ENCODE results near the gene IQSEC1.
"Not testable (repeated sequence)": the region's sequence is repeated elsewhere in the genome, so short reads cannot be mapped to it uniquely, and the experiment has no call there.

Gene IQSEC1

DNA sequence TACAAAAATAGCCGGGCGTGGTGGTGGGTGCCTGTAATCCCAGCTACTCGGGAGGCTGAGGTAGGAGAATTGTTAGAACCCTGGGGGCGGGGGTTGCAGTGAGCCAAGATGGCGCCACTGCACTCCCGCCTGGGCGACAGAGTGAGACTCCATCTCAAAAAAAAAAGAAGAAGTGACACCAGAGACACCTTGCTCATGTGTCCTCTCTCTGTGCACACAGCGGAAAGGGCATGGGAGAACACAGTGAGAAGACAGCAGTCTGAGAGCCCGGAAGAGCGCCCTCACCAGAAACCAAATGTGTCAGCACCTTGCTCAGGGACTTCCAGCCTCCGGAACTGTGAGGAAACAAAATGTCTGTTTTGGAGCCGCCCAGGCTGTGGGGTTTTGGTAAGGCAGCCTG is 191.4 kb downstream of the IQSEC1 start:
- not testable (repeated sequence) for H3K9me3 ChIP-seq (ENCODE audit: control insufficient read depth in 2 of 2, low read length in 2 of 2); H3K4me3 ChIP-seq (ENCODE audit: low read length in 2 of 2); H3K27me3 ChIP-seq (ENCODE audit: control insufficient read depth in 1 of 2, insufficient read depth in 2 of 2, low read length in 2 of 2); H3K36me3 ChIP-seq (ENCODE audit: control insufficient read depth in 2 of 2, insufficient read depth in 2 of 2, low read length in 2 of 2); H3K9ac ChIP-seq (ENCODE audit: low read length in 2 of 2); H3K27ac ChIP-seq (ENCODE audit: low read length)
- peaks cover 19% of the 10 kb centered on the region for H3K4me1 ChIP-seq (ENCODE audit: control insufficient read depth, insufficient read depth, low read length)

DNA sequence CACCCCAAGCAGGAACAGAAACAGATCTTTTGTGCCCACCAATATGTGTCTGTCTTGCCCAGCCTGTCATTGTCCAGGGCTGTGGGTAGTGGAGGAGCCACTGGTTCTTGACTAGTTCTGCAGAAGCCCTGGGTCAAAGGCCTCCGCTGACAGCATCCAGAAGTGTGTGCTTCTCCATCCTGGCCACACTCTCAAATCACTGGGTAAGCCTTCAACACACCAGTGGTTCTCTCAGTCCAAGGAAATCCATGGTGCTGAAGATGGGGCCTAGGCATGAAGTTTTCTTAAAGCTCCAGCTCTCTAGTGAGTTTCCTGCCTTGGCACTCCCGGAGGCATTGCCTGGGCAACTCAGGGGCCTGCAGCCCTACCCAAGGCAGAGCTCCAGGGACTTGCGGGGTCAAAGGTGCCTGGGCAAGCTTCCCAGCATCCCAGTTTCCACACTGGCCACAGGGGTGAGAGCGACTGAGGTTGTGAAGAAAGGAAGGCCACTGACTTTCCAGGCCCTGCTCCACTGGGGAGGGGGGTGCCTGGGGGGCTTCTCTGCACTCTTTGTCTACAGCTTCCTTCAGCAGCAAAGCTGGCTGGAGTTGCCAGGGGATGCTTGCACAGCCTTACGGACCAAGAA is 193.9 kb downstream of the IQSEC1 start:
- H3K9me3 ChIP-seq (ENCODE audit: control insufficient read depth in 2 of 2, low read length in 2 of 2), result no peaks in the 10 kb centered on the region
- no peaks in the 10 kb centered on the region for H3K36me3 ChIP-seq (ENCODE audit: control insufficient read depth in 2 of 2, insufficient read depth in 2 of 2, low read length in 2 of 2)
- no peak overlapping the region for H3K9ac ChIP-seq (ENCODE audit: low read length in 2 of 2)
- no peaks in the 10 kb centered on the region for H3K27me3 ChIP-seq (ENCODE audit: control insufficient read depth in 1 of 2, insufficient read depth in 2 of 2, low read length in 2 of 2)
- no peak overlapping the region for H3K4me3 ChIP-seq (ENCODE audit: low read length in 2 of 2)
- no peak overlapping the region for H3K27ac ChIP-seq (ENCODE audit: low read length)
- H3K4me1 ChIP-seq (ENCODE audit: control insufficient read depth, insufficient read depth, low read length), result peaks cover 20% of the 10 kb centered on the region

DNA sequence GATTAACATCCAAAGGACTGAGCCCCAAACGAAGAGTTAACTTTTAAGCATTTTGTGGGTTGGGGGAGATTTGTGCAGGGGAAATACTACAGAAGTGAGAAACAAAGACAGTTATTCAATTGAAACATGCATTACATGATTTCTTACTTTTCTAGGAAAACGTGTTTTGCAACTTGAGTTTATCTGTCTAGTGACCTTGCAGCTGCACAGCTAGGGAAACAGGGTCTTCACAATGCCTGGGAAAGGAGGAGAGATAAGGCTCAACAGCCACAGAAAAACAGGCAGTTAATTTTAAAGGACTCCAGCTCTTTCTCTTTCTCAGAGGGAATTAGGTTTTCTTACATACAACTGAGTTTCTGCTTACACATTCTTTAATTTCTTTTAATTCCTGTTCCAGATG is 194.5 kb downstream of the IQSEC1 start:
- H3K9me3 ChIP-seq (ENCODE audit: control insufficient read depth in 2 of 2, low read length in 2 of 2); H3K4me3 ChIP-seq (ENCODE audit: low read length in 2 of 2); H3K27me3 ChIP-seq (ENCODE audit: control insufficient read depth in 1 of 2, insufficient read depth in 2 of 2, low read length in 2 of 2); H3K27ac ChIP-seq (ENCODE audit: low read length); H3K9ac ChIP-seq (ENCODE audit: low read length in 2 of 2); H3K36me3 ChIP-seq (ENCODE audit: control insufficient read depth in 2 of 2, insufficient read depth in 2 of 2, low read length in 2 of 2): not testable (repeated sequence)
- peaks cover 14% of the 10 kb centered on the region for H3K4me1 ChIP-seq (ENCODE audit: control insufficient read depth, insufficient read depth, low read length)

DNA sequence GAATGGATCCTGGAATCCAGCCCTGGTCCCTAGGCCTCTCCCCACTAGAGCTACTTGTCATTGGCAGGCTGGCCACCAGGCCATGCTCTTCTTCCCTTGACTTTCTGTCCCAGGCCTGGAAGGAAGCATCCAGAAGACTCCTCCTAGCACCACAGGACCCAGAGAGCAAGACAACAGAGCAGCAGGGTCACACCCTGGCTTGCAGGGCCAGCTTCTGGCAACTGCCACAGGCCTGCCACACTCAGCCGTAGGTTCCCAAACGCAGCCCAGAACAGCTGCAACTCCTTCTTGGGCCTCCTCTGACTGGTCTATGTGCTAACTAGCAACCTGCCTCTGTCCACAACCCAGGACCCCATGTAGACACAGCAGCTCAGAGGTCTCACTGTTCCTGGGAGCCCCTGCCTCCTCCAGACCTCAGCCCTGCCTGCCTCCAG is 195.1 kb downstream of the IQSEC1 start:
- Histone ChIP-seq H3K27ac (ENCODE audit: low read length) (no peak overlapping the region), H3K27me3 (ENCODE audit: control insufficient read depth in 1 of 2, insufficient read depth in 2 of 2, low read length in 2 of 2) (no peaks in the 10 kb centered on the region), H3K36me3 (ENCODE audit: control insufficient read depth in 2 of 2, insufficient read depth in 2 of 2, low read length in 2 of 2) (no peaks in the 10 kb centered on the region), H3K9ac (ENCODE audit: low read length in 2 of 2) (no peak overlapping the region), H3K4me3 (ENCODE audit: low read length in 2 of 2) (no peak overlapping the region), H3K9me3 (ENCODE audit: control insufficient read depth in 2 of 2, low read length in 2 of 2) (no peaks in the 10 kb centered on the region), H3K4me1 (ENCODE audit: control insufficient read depth, insufficient read depth, low read length) (peaks cover 12% of the 10 kb centered on the region)

DNA sequence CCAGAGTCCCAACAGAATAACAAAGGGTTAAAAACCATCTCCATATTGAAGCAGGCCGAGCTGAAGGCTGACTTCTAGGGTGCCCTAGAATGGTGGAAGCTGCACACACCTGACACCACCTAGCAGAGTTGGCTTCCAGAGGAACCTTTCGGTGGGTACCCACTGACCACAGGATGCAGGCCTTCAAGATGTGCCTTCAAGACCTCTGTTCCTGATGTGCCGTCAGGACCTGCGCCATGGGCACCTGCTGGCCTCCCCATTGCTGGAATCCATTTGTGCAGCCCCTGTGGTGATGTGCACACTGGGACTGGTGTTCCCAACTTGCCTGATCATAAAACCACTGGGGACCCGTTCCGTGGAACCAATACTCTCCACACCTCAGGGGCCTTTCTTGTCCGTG is 196.2 kb downstream of the IQSEC1 start:
- Histone ChIP-seq H3K27ac (ENCODE audit: low read length) (no peak overlapping the region), H3K9me3 (ENCODE audit: control insufficient read depth in 2 of 2, low read length in 2 of 2) (no peaks in the 10 kb centered on the region), H3K36me3 (ENCODE audit: control insufficient read depth in 2 of 2, insufficient read depth in 2 of 2, low read length in 2 of 2) (no peaks in the 10 kb centered on the region), H3K27me3 (ENCODE audit: control insufficient read depth in 1 of 2, insufficient read depth in 2 of 2, low read length in 2 of 2) (no peaks in the 10 kb centered on the region), H3K4me3 (ENCODE audit: low read length in 2 of 2) (no peak overlapping the region), H3K9ac (ENCODE audit: low read length in 2 of 2) (no peak overlapping the region), H3K4me1 (ENCODE audit: control insufficient read depth, insufficient read depth, low read length) (peaks cover 12% of the 10 kb centered on the region)

DNA sequence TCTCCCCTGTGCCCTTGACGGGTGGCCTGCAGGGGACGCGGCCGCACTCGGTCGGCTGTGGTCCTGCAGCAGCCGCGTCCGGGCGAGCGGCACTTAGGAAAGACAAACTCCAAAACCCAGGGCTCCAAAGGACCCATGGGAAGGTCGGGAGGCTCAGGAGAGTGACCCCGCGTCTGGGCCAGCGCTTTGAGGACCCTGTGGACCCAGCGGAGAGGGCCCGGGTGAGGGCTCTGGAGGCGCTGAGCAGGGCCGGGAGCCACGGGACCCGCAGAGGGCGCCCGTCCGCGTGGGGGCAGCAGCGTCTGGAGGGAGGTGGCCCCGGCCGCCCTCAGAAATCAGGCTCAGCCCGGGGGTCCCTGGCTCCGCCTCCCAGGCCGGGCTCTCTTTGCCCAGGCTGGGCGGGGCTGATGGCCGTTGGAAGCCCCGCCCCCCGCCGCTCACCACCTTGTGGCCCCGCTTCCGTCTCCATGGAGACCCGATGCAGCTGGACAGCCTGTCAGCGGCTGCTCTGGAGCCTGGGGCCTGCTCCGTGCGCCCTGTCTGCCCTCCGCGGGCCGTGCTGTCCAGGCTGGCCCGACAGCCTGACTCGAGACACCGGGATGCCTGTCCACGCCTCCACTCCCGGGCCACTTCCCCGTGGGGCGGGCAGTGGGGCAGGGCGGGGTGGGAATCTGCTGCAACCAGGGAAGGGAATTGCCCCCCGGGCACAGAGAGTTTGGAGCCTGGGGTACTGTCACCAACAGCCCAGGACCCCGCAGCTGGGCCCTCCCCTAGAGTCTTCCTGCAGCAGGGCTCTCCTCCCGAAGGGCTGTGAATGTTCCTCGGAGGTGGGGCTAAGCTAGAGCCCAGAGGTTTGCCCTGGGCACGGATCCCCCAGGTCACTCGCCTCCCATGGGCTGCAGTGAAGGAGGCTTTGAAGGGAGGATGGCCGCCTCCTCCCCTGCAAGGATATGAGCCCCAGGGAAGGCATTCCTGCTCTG is 197.1 kb downstream of the IQSEC1 start:
- Histone ChIP-seq H3K36me3 (ENCODE audit: control insufficient read depth in 2 of 2, insufficient read depth in 2 of 2, low read length in 2 of 2) (no peaks in the 10 kb centered on the region), H3K9me3 (ENCODE audit: control insufficient read depth in 2 of 2, low read length in 2 of 2) (no peaks in the 10 kb centered on the region), H3K4me1 (ENCODE audit: control insufficient read depth, insufficient read depth, low read length) (peaks cover 9% of the 10 kb centered on the region), H3K27ac (ENCODE audit: low read length) (no peak overlapping the region), H3K4me3 (ENCODE audit: low read length in 2 of 2) (peak overlapping the region in 1 of 2 donors; percentile 64), H3K27me3 (ENCODE audit: control insufficient read depth in 1 of 2, insufficient read depth in 2 of 2, low read length in 2 of 2) (no peaks in the 10 kb centered on the region), H3K9ac (ENCODE audit: low read length in 2 of 2) (no peak overlapping the region)

DNA sequence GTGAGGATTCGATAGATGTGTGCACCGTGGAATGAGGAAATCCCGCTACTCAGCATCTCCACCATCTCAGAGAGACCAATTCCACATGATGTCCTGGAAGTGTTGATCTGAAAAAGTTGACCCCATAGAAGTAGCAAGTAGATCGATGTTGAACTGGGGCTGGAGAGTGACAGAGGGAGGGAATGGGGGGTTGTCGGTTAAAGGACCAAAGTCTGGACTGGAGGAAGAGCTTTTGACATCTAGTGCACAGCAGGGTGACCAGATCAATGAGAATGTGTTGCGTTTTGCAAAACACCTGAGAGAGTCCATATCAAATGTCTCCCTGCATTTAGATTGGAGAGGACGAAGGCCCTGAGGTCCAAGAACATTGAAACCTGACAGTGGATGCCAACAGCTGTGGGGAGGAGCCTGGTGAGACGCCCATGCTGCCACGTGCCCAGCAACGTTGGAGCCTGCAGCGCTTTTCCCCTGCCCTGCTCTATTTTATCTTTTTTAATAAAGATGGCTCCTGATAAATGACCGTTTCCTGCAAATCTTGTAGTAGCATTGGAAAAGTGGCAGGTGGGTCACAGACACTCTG is 201.7 kb downstream of the IQSEC1 start:
- no peak overlapping the region for H3K4me3 ChIP-seq (ENCODE audit: low read length in 2 of 2)

DNA sequence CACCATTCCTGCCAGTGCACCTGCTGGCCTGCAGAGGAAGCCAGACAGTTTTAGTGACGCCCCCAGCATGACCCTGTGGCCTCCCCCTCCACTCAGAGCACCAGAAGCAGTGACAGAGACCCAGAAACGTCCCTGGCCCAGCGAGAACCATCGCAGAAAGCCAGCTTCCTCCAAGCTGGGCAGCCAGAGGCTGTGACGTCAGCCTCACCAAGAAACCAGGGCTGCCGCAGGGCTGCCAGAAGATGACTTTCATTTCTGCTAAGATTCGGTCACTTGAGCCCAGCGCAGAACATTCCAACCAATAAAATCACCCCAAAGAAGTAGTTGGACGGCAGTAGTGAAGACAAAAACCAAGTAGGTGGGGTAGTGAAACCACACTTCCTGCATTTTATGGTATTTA is 202.3 kb downstream of the IQSEC1 start:
- H3K9ac ChIP-seq (ENCODE audit: low read length in 2 of 2), result no peak overlapping the region
- peaks cover 14% of the 10 kb centered on the region for H3K4me1 ChIP-seq (ENCODE audit: control insufficient read depth, insufficient read depth, low read length)
- no peaks in the 10 kb centered on the region for H3K27me3 ChIP-seq (ENCODE audit: control insufficient read depth in 1 of 2, insufficient read depth in 2 of 2, low read length in 2 of 2)
- H3K36me3 ChIP-seq (ENCODE audit: control insufficient read depth in 2 of 2, insufficient read depth in 2 of 2, low read length in 2 of 2), result no peaks in the 10 kb centered on the region
- no peak overlapping the region for H3K27ac ChIP-seq (ENCODE audit: low read length)
- H3K4me3 ChIP-seq (ENCODE audit: low read length in 2 of 2), result no peak overlapping the region
- H3K9me3 ChIP-seq (ENCODE audit: control insufficient read depth in 2 of 2, low read length in 2 of 2), result no peaks in the 10 kb centered on the region

More for the DNA sequence above, 201.7 kb downstream of the IQSEC1 start:
- H3K27me3 ChIP-seq (ENCODE audit: control insufficient read depth in 1 of 2, insufficient read depth in 2 of 2, low read length in 2 of 2), result no peaks in the 10 kb centered on the region
- peaks cover 19% of the 10 kb centered on the region for H3K4me1 ChIP-seq (ENCODE audit: control insufficient read depth, insufficient read depth, low read length)
- H3K9ac ChIP-seq (ENCODE audit: low read length in 2 of 2), result no peak overlapping the region
- no peak overlapping the region for H3K27ac ChIP-seq (ENCODE audit: low read length)
- no peaks in the 10 kb centered on the region for H3K36me3 ChIP-seq (ENCODE audit: control insufficient read depth in 2 of 2, insufficient read depth in 2 of 2, low read length in 2 of 2)
- no peaks in the 10 kb centered on the region for H3K9me3 ChIP-seq (ENCODE audit: control insufficient read depth in 2 of 2, low read length in 2 of 2)

DNA sequence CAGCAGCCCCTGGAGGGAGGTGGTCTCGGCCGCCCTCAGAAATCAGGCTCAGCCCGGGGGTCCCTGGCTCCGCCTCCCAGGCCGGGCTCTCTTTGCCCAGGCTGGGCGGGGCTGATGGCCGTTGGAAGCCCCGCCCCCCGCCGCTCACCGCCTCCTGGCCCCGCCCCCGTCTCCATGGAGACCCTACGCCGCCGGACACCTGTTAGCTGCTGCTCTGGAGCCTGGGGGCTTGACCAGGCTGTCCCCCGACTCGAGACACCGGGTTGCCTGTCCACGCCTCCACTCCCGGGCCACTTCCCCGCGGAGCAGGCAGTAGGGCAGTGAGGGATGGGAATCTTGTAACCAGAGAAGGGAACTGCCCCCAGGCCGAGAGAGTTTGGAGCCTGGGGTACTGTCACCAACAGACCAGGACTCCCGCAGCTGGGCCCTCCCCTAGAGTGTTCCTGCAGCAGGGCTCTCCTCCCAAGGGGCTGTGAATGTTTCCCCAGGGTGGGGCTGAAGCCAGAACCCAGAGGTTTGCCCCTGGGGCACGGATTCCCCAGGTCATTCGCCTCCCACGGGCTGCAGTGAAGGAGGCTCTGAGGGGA is 204.1 kb downstream of the IQSEC1 start:
- no peak overlapping the region for H3K4me3 ChIP-seq (ENCODE audit: low read length in 2 of 2)
- no peaks in the 10 kb centered on the region for H3K36me3 ChIP-seq (ENCODE audit: control insufficient read depth in 2 of 2, insufficient read depth in 2 of 2, low read length in 2 of 2)
- no peaks in the 10 kb centered on the region for H3K27me3 ChIP-seq (ENCODE audit: control insufficient read depth in 1 of 2, insufficient read depth in 2 of 2, low read length in 2 of 2)
- no peak overlapping the region for H3K27ac ChIP-seq (ENCODE audit: low read length)
- H3K4me1 ChIP-seq (ENCODE audit: control insufficient read depth, insufficient read depth, low read length), result peaks cover 10% of the 10 kb centered on the region
- H3K9ac ChIP-seq (ENCODE audit: low read length in 2 of 2), result no peak overlapping the region
- no peaks in the 10 kb centered on the region for H3K9me3 ChIP-seq (ENCODE audit: control insufficient read depth in 2 of 2, low read length in 2 of 2)

DNA sequence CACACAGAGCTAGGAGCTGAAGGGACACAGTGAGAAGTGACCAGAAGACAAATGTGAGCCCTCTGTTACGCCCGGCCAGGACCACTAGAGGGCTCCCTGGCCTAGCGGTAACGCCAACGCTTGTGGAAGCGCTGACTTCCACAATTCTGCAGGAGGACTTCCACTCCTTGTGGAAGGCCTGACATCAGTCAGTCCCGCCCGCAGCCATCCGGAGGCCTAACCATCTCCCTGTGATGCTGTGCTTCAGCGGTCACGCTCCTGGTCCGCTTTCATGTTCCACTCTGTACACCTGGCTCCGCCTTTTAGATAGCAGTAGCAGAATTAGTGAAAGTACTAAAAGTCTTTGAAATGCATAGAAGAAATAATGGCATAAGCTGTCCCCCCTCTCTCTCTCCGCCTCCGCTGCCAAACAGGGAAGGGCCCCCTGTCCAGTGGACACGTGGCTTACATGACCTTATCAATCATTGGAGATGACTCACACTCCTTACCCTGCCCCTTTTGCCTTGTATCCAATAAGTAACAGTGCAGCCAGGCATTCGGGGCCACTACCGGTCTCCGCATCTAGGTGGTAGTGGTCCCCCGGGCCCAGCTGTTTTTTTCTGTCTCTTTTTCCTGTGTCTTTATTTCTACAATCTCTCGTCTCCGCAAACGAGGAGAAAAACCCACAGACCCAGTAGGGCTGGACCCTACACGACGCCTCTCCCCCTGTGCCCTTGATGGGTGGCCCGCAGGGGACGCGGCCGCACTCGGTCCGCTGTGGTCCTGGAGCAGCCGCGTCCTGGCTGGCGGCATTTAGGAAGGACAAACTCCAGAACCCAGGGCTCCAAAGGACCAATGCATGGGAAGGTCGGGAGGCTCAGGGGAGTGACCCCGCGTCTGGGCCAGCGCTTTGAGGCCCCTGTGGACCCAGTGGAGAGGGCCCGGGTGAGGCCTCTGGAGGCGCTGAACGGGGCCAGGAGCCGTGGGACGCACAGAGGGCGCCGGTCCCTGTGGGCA is 204.9 kb downstream of the IQSEC1 start:
- peak overlapping the region in 1 of 2 donors; percentile 35 for H3K4me3 ChIP-seq (ENCODE audit: low read length in 2 of 2)
- H3K27ac ChIP-seq (ENCODE audit: low read length), result no peak overlapping the region
- H3K9ac ChIP-seq (ENCODE audit: low read length in 2 of 2), result no peak overlapping the region
- no peaks in the 10 kb centered on the region for H3K36me3 ChIP-seq (ENCODE audit: control insufficient read depth in 2 of 2, insufficient read depth in 2 of 2, low read length in 2 of 2)
- H3K9me3 ChIP-seq (ENCODE audit: control insufficient read depth in 2 of 2, low read length in 2 of 2), result no peaks in the 10 kb centered on the region
- H3K4me1 ChIP-seq (ENCODE audit: control insufficient read depth, insufficient read depth, low read length), result peaks cover 10% of the 10 kb centered on the region
- no peaks in the 10 kb centered on the region for H3K27me3 ChIP-seq (ENCODE audit: control insufficient read depth in 1 of 2, insufficient read depth in 2 of 2, low read length in 2 of 2)
